GM21390 (cell line): ENCODE results near the gene CMKLR1.
A peak's percentile ranks its signal among the peaks of the same experiment; 100 is the strongest.

Source experiments
- ATAC-seq: cut with Tn5 transposase; IDR thresholded peaks from one replicate; pipeline ENCODE4 v1.9.1; 2021; ENCODE audit not compliant: unreplicated experiment

Gene CMKLR1

GRCh38 chr12:108302016-108302402 is 37.1 kb downstream of the CMKLR1 start:
- no peak for ATAC-seq

- no peak for ATAC-seq
These were observed 37.8 kb downstream of the CMKLR1 start for GRCh38 chr12:108301346-108301745.

- no peak for ATAC-seq
These were observed 39.0 kb downstream of the CMKLR1 start for GRCh38 chr12:108299980-108300696.

GRCh38 chr12:108299516-108299915 is 39.6 kb downstream of the CMKLR1 start:
- ATAC-seq, result no peak

- no peak for ATAC-seq
These were observed 40.3 kb downstream of the CMKLR1 start for GRCh38 chr12:108298761-108299275.

- ATAC-seq, result peak; percentile 75
These were observed 41.0 kb downstream of the CMKLR1 start for GRCh38 chr12:108297895-108298760.

GRCh38 chr12:108297424-108297823 is 41.7 kb downstream of the CMKLR1 start:
- no peak for ATAC-seq

GRCh38 chr12:108296945-108297344 is 42.2 kb downstream of the CMKLR1 start:
- ATAC-seq, result no peak

GRCh38 chr12:108295641-108296040 is 43.5 kb downstream of the CMKLR1 start:
- no peak for ATAC-seq

GRCh38 chr12:108289350-108290161 is 49.6 kb downstream of the CMKLR1 start:
- ATAC-seq, result no peak

GRCh38 chr12:108287227-108287626 is 51.9 kb downstream of the CMKLR1 start:
- ATAC-seq, result no peak

- no peak for ATAC-seq
These were observed 54.1 kb downstream of the CMKLR1 start for GRCh38 chr12:108285016-108285415.

GRCh38 chr12:108284163-108284562 is 54.9 kb downstream of the CMKLR1 start:
- ATAC-seq, result no peak

- no peak for ATAC-seq
These were observed 56.4 kb downstream of the CMKLR1 start for GRCh38 chr12:108282676-108283075.

GRCh38 chr12:108282160-108282559 is 57.0 kb downstream of the CMKLR1 start:
- no peak for ATAC-seq

- no peak for ATAC-seq
These were observed 61.5 kb downstream of the CMKLR1 start for GRCh38 chr12:108277613-108278012.

GRCh38 chr12:108273217-108273616 is 65.9 kb downstream of the CMKLR1 start:
- no peak for ATAC-seq

- no peak for ATAC-seq
These were observed 66.9 kb downstream of the CMKLR1 start for GRCh38 chr12:108271951-108272872.

GRCh38 chr12:108270849-108271143 is 68.3 kb downstream of the CMKLR1 start:
- no peak for ATAC-seq
